Trophoblast cell (in vitro differentiated cells and primary cell): ENCODE measurements around the gene CDC25B.
"Not testable (repeated sequence)": the region's sequence is repeated elsewhere in the genome, so short reads cannot be mapped to it uniquely, and the experiment has no call there.

Source experiments
- DNase-seq, 2 donors: peaks; one replicate each; pipeline ENCODE4 v3.0.0-alpha.2; 2016
- H2AFZ ChIP-seq: 2 replicates; pipeline ENCODE4 v1.6.1; 2013; ENCODE audit warnings: low read length, moderate library complexity, mild to moderate bottlenecking; ENCODE audit not compliant: insufficient read depth, poor library complexity
- H2AK5ac ChIP-seq: 2 replicates; pipeline ENCODE4 v1.6.1; 2013; ENCODE audit warnings: mild to moderate bottlenecking, low read length
- H2BK120ac ChIP-seq: 2 replicates; pipeline ENCODE4 v1.6.1; 2013; ENCODE audit warnings: low read length, mild to moderate bottlenecking, moderate library complexity; ENCODE audit not compliant: insufficient read depth, poor library complexity
- H2BK12ac ChIP-seq: 2 replicates; pipeline ENCODE4 v1.6.1; 2013; ENCODE audit warnings: mild to moderate bottlenecking, low read length, moderate library complexity
- H2BK5ac ChIP-seq: 2 replicates; pipeline ENCODE4 v1.6.1; 2013; ENCODE audit warnings: low read length, low read depth, moderate library complexity, mild to moderate bottlenecking; ENCODE audit not compliant: poor library complexity
- H3K14ac ChIP-seq: 2 replicates; pipeline ENCODE4 v1.6.1; 2013; ENCODE audit warnings: mild to moderate bottlenecking, low read length
- H3K18ac ChIP-seq: 2 replicates; pipeline ENCODE4 v1.6.1; 2013; ENCODE audit warnings: mild to moderate bottlenecking, low read length
- H3K23ac ChIP-seq: 2 replicates; pipeline ENCODE4 v1.6.1; 2013; ENCODE audit warnings: low read length
- H3K27ac ChIP-seq: 2 replicates; pipeline ENCODE4 v1.5.1; 2013; ENCODE audit warnings: low read depth, mild to moderate bottlenecking, inconsistent platforms, low read length, moderate library complexity
- H3K27me3 ChIP-seq: 2 replicates; pipeline ENCODE4 v1.6.1; 2013; ENCODE audit warnings: inconsistent platforms, mild to moderate bottlenecking, low read length, moderate library complexity; ENCODE audit not compliant: insufficient read depth
- H3K36me3 ChIP-seq, 2 experiments: 1 replicate in 1 of 2; 2 replicates in 1 of 2; pipeline ENCODE4 v1.6.1; 2013; ENCODE audit warnings: low read length in 2 of 2, mild to moderate bottlenecking in 2 of 2, moderate library complexity in 1 of 2; ENCODE audit not compliant: insufficient read depth in 2 of 2, control insufficient read depth in 1 of 2
- H3K4ac ChIP-seq: 2 replicates; pipeline ENCODE4 v1.6.1; 2013; ENCODE audit warnings: low read depth, mild to moderate bottlenecking, low read length, moderate library complexity
- H3K4me1 ChIP-seq, 2 experiments: 1 replicate in 1 of 2; 2 replicates in 1 of 2; pipeline ENCODE4 v1.6.1; 2013; ENCODE audit warnings: low read length in 2 of 2, mild to moderate bottlenecking in 2 of 2, moderate library complexity in 1 of 2; ENCODE audit not compliant: insufficient read depth in 2 of 2, control insufficient read depth in 1 of 2
- H3K4me2 ChIP-seq: 2 replicates; pipeline ENCODE4 v1.6.1; 2013; ENCODE audit warnings: inconsistent platforms, mild to moderate bottlenecking, low read length, moderate library complexity
- H3K4me3 ChIP-seq: 2 replicates; pipeline ENCODE4 v1.5.1; 2013; ENCODE audit warnings: mild to moderate bottlenecking, low read depth, low read length, inconsistent platforms
- H3K79me1 ChIP-seq: one replicate; pipeline ENCODE4 v1.6.1; 2013; ENCODE audit warnings: low read length
- H3K79me2 ChIP-seq: 2 replicates; pipeline ENCODE4 v1.6.1; 2013; ENCODE audit warnings: low read length, mild to moderate bottlenecking; ENCODE audit not compliant: control insufficient read depth, insufficient read depth, poor library complexity
- H3K9ac ChIP-seq: 2 replicates; pipeline ENCODE4 v1.6.1; 2013; ENCODE audit warnings: mild to moderate bottlenecking, low read length
- H3K9me3 ChIP-seq: 2 replicates; pipeline ENCODE4 v1.6.1; 2013; ENCODE audit warnings: low read depth, mild to moderate bottlenecking, control low read depth, inconsistent platforms, low read length; ENCODE audit not compliant: insufficient read depth
- H4K12ac ChIP-seq: 2 replicates; pipeline ENCODE4 v1.6.1; 2013; ENCODE audit warnings: low read depth, mild to moderate bottlenecking, low read length, moderate library complexity
- H4K8ac ChIP-seq: 2 replicates; pipeline ENCODE4 v1.6.1; 2013; ENCODE audit warnings: low read depth, mild to moderate bottlenecking, low read length, moderate library complexity
- H4K91ac ChIP-seq: one replicate; pipeline ENCODE4 v1.6.1; 2013; ENCODE audit warnings: low read depth, mild to moderate bottlenecking, low read length, moderate library complexity
- WGBS: extraction: QIAGEN DNeasy Blood & Tissue Kit; methylation state at CpG from one replicate; pipeline ENCODE4 v1.1.7; 2013; ENCODE audit warnings: missing lambda C conversion rate; ENCODE audit not compliant: insufficient read length, insufficient coverage; ENCODE audit errors: extremely low coverage; 5-methylcytosine and 5-hydroxymethylcytosine counted together

CDC25B gene

GRCh38 chr20:3788685-3789155, 7.4 kb upstream of the CDC25B start:
- Histone ChIP-seq H3K23ac (no peak overlapping the region), H3K14ac (no peak overlapping the region), H2AK5ac (no peak overlapping the region), H3K4ac (no peak overlapping the region), H2BK120ac (no peak overlapping the region), H2BK5ac (no peak overlapping the region), H3K18ac (no peak overlapping the region), H3K27ac (no peak overlapping the region), H3K79me2 (peaks cover 4% of the 10 kb centered on the region), H2AFZ (no peak overlapping the region), H3K9me3 (peaks cover 1% of the 10 kb centered on the region), H4K8ac (no peak overlapping the region), H3K9ac (no peak overlapping the region), H3K79me1 (peaks cover 3% of the 10 kb centered on the region), H4K91ac (no peak overlapping the region), H4K12ac (no peak overlapping the region), H3K4me3 (no peak overlapping the region), H3K4me1 (peaks cover 12 to 21% of the 10 kb centered on the region in 2 experiments), H2BK12ac (no peak overlapping the region), H3K27me3 (no peaks in the 10 kb centered on the region), H3K36me3 (peaks cover 8 to 12% of the 10 kb centered on the region in 2 experiments), H3K4me2 (no peak overlapping the region)
- DNase-seq = no peak
- WGBS = no CpG with 5 or more reads among the region's 4 CpGs

DNA sequence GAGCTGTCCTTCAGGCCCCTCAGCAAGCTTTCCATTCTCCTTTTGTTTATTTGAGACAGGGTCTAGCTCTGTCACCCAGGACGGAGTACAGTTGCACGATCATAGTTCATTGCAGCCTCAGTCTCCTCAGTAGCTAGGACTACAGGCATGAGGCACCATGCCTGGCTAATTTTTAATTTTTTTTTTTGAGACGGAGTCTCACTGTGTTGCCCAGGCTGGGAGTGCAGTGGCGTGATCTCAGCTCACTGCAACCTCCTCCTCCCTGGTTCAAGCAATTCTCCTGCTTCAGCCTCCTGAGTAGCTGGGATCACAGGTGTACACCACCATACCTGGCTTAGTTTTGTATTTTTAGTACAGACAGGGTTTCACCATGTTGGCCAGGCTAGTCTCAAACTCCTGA, 6.9 kb upstream of the CDC25B start:
- H3K9me3 ChIP-seq, H3K9ac ChIP-seq, H3K4me2 ChIP-seq, H3K79me2 ChIP-seq, H3K23ac ChIP-seq, H2BK120ac ChIP-seq, H3K27me3 ChIP-seq, H3K18ac ChIP-seq, H4K91ac ChIP-seq, H2AFZ ChIP-seq, H3K27ac ChIP-seq, H4K12ac ChIP-seq, H3K14ac ChIP-seq, H3K4me3 ChIP-seq, H2BK5ac ChIP-seq, H4K8ac ChIP-seq, H3K79me1 ChIP-seq, H2BK12ac ChIP-seq, H3K4ac ChIP-seq, DNase-seq, H2AK5ac ChIP-seq: not testable (repeated sequence)
- peaks cover 7 to 11% of the 10 kb centered on the region in 2 experiments for H3K36me3 ChIP-seq
- no CpG with 5 or more reads among the region's 4 CpGs for WGBS
- peaks cover 11 to 18% of the 10 kb centered on the region in 2 experiments for H3K4me1 ChIP-seq

DNA sequence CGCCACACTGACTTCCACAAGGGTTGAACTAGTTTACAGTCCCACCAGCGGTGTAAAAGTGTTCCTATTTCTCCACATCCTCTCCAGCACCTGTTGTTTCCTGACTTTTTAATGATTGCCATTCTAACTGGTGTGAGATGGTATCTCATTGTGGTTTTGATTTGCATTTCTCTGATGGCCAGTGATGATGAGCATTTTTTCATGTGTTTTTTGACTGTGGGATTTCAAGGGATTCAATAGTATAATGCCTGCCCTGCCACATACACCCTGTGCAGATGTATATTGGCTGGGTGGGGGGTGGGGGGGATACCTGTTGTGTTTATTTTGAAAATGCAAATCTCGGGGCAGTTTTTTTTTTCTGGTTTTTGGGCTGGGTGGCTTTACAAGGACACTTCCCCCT, 1.9 kb upstream of the CDC25B start:
- H3K4me2 ChIP-seq, H3K27ac ChIP-seq: not testable (repeated sequence)
- WGBS = no CpG with 5 or more reads among the region's 3 CpGs

DNA sequence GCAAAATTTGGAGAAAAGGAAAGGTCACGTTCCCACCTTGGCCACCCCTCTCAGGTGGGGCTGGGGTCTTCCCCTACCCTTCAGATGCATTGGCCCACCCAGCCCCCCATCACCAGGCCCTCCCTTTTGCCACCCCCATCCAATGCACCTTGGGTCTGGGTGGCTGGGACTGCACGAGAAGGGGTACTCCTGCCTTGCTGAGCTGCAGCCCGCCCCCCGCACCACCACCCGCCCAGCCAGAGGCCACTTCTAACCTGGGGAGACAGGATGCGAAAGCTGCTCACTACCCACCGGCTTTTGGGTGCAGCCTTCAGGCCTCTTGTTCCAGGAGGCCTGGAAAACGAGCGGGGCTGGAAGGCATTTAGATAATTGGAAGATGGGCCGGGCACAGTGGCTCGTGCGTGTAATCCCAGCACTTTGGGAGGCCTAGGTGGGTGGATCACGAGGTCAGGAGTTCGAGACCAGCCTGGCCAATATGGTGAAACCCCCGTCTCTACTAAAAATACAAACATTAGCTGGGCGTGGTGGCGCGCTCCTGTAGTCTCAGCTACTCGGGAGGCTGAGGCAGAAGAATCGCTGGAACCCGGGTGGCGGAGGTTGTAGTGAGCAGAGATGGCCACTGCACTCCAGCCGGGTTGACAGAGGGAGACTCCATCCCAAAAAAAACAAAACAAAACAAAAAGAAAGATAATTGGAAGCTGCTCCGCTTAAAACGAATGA, 1.2 kb upstream of the CDC25B start:
- Histone ChIP-seq H4K12ac (no peak overlapping the region), H3K27me3 (no peaks in the 10 kb centered on the region), H2AK5ac (no peak overlapping the region), H3K18ac (no peak overlapping the region), H2AFZ (no peak overlapping the region), H3K79me2 (peaks cover 3% of the 10 kb centered on the region), H4K8ac (no peak overlapping the region), H3K4ac (no peak overlapping the region), H3K23ac (no peak overlapping the region), H3K79me1 (peaks cover 9% of the 10 kb centered on the region), H2BK120ac (no peak overlapping the region), H4K91ac (no peak overlapping the region), H3K36me3 (peaks cover 2 to 6% of the 10 kb centered on the region in 2 experiments), H3K27ac (no peak overlapping the region), H3K4me2 (no peak overlapping the region), H2BK5ac (no peak overlapping the region), H3K14ac (no peak overlapping the region), H3K4me1 (peaks cover 19 to 21% of the 10 kb centered on the region in 2 experiments), H3K9ac (no peak overlapping the region), H2BK12ac (no peak overlapping the region), H3K9me3 (no peaks in the 10 kb centered on the region), H3K4me3 (no peak overlapping the region)
- no peak for DNase-seq
- no CpG with 5 or more reads among the region's 25 CpGs for whole genome bisulfite sequencing

More for the DNA sequence above, 1.9 kb upstream of the CDC25B start:
- H3K27me3 ChIP-seq, H4K12ac ChIP-seq, H3K9me3 ChIP-seq, H3K18ac ChIP-seq, H2BK5ac ChIP-seq, H2AFZ ChIP-seq, H3K23ac ChIP-seq, H2BK120ac ChIP-seq, H4K91ac ChIP-seq, H3K4me3 ChIP-seq, H2BK12ac ChIP-seq, H3K14ac ChIP-seq, H3K79me2 ChIP-seq, H3K4ac ChIP-seq, H3K36me3 ChIP-seq, H2AK5ac ChIP-seq, H4K8ac ChIP-seq, H3K79me1 ChIP-seq, H3K9ac ChIP-seq, DNase-seq: not testable (repeated sequence)
- peaks cover 13 to 15% of the 10 kb centered on the region in 2 experiments for H3K4me1 ChIP-seq
